ENCODE results near the gene GPX1.

GRCh38 chr3:49385617-49386016, 27.5 kb upstream of the GPX1 start:
- no peak for TF ChIP-seq CTCF (IDR thresholded peaks at IDR 0.05; ENCODE audit: poor library complexity, severe bottlenecking)
- TF ChIP-seq EP300 (conservative IDR thresholded peaks at IDR 0.05; ENCODE audit: poor library complexity, severe bottlenecking), result no peak
- TF ChIP-seq POLR2AphosphoS5 (IDR thresholded peaks at IDR 0.05), result no peak
